GM18502 (cell line): Measurements from ENCODE around the gene FXN.
"Not testable (repeated sequence)": the region's sequence is repeated elsewhere in the genome, so short reads cannot be mapped to it uniquely, and the experiment has no call there.

Experiments used
- ATAC-seq: cut with Tn5 transposase; IDR thresholded peaks from one replicate; pipeline ENCODE4 v1.9.1; 2021; ENCODE audit warnings: mild to moderate bottlenecking; ENCODE audit not compliant: unreplicated experiment, poor library complexity

The FXN gene

GRCh38 chr9:69020301-69021145, 15.0 kb upstream of the FXN start:
- no peak for ATAC-seq

- no peak for ATAC-seq
Measured at GRCh38 chr9:69023650-69024049, 11.9 kb upstream of the FXN start.

- peak; percentile 82 for ATAC-seq
Measured at GRCh38 chr9:69027355-69028097, 8.0 kb upstream of the FXN start.

- no peak for ATAC-seq
Measured at GRCh38 chr9:69028754-69029153, 6.8 kb upstream of the FXN start.

- no peak for ATAC-seq
Measured at GRCh38 chr9:69029535-69029934, 6.0 kb upstream of the FXN start.

- no peak for ATAC-seq
Measured at GRCh38 chr9:69030851-69031645, 4.5 kb upstream of the FXN start.

- ATAC-seq, result no peak
Measured at GRCh38 chr9:69034071-69034470, 1.5 kb upstream of the FXN start.

GRCh38 chr9:69036309-69036708, 757 bp downstream of the FXN start:
- ATAC-seq, result peak; percentile 35

GRCh38 chr9:69036799-69037198, 1.2 kb downstream of the FXN start:
- no peak for ATAC-seq

- ATAC-seq, result no peak
Measured at GRCh38 chr9:69040646-69041045, 5.1 kb downstream of the FXN start.

GRCh38 chr9:69044240-69045219, 9.0 kb downstream of the FXN start:
- no peak for ATAC-seq

- ATAC-seq, result no peak
Measured at GRCh38 chr9:69045821-69046220, 10.3 kb downstream of the FXN start.

- ATAC-seq, result no peak
Measured at GRCh38 chr9:69046723-69047122, 11.2 kb downstream of the FXN start.

- ATAC-seq, result no peak
Measured at GRCh38 chr9:69047371-69047770, 11.8 kb downstream of the FXN start.

- no peak for ATAC-seq
Measured at GRCh38 chr9:69049094-69049493, 13.5 kb downstream of the FXN start.

- not testable (repeated sequence) for ATAC-seq
Measured at GRCh38 chr9:69050936-69051335, 15.4 kb downstream of the FXN start.

GRCh38 chr9:69054989-69055388, 19.4 kb downstream of the FXN start:
- ATAC-seq, result no peak

- ATAC-seq, result no peak
Measured at GRCh38 chr9:69056191-69056815, 20.8 kb downstream of the FXN start.

GRCh38 chr9:69058101-69058500, 22.5 kb downstream of the FXN start:
- no peak for ATAC-seq
